Measurements from ENCODE around the gene P2RX7. TPM values are rescaled to one million over a fixed set of nuclear protein-coding genes. Genes with fewer than 3 reads are reported as not detected.
A peak's percentile ranks its signal among the peaks of the same experiment; 100 is the strongest.
"Not testable (repeated sequence)": the region's sequence is repeated elsewhere in the genome, so short reads cannot be mapped to it uniquely, and the experiment has no call there.

P2RX7 gene
- total RNA-seq, 1 experiment from 2014 or later = 0.11 TPM

- DNase-seq (ENCODE audit: low read depth) = no peak
Observed at GRCh38 chr12:121133838-121134237, 1.2 kb downstream of the P2RX7 start.

GRCh38 chr12:121135320-121135719, 2.6 kb downstream of the P2RX7 start:
- no peak for DNase-seq (ENCODE audit: low read depth)

- DNase-seq (ENCODE audit: low read depth) = no peak
Observed at GRCh38 chr12:121137512-121137911, 4.8 kb downstream of the P2RX7 start.

GRCh38 chr12:121138284-121138683, 5.6 kb downstream of the P2RX7 start:
- DNase-seq (ENCODE audit: low read depth) = no peak

- DNase-seq (ENCODE audit: low read depth) = no peak
Observed at GRCh38 chr12:121139286-121139685, 6.6 kb downstream of the P2RX7 start.

- no peak for DNase-seq (ENCODE audit: low read depth)
Observed at GRCh38 chr12:121142171-121142950, 9.7 kb downstream of the P2RX7 start.

- peak; percentile 17 for DNase-seq (ENCODE audit: low read depth)
Observed at GRCh38 chr12:121144416-121144914, 11.8 kb downstream of the P2RX7 start.

- no peak for DNase-seq (ENCODE audit: low read depth)
Observed at GRCh38 chr12:121145221-121145620, 12.5 kb downstream of the P2RX7 start.

- not testable (repeated sequence) for DNase-seq (ENCODE audit: low read depth)
Observed at GRCh38 chr12:121149289-121149688, 16.6 kb downstream of the P2RX7 start.

- DNase-seq (ENCODE audit: low read depth) = no peak
Observed at GRCh38 chr12:121154793-121155375, 22.2 kb downstream of the P2RX7 start.

GRCh38 chr12:121156365-121156764, 23.7 kb downstream of the P2RX7 start:
- no peak for DNase-seq (ENCODE audit: low read depth)

- no peak for DNase-seq (ENCODE audit: low read depth)
Observed at GRCh38 chr12:121158085-121158484, 25.4 kb downstream of the P2RX7 start.

- DNase-seq (ENCODE audit: low read depth) = not testable (repeated sequence)
Observed at GRCh38 chr12:121158728-121159351, 26.2 kb downstream of the P2RX7 start.

- DNase-seq (ENCODE audit: low read depth) = no peak
Observed at GRCh38 chr12:121159467-121160307, 27.0 kb downstream of the P2RX7 start.

- no peak for DNase-seq (ENCODE audit: low read depth)
Observed at GRCh38 chr12:121162384-121162783, 29.7 kb downstream of the P2RX7 start.

GRCh38 chr12:121162985-121163384, 30.3 kb downstream of the P2RX7 start:
- no peak for DNase-seq (ENCODE audit: low read depth)

GRCh38 chr12:121164839-121165238, 32.2 kb downstream of the P2RX7 start:
- not testable (repeated sequence) for DNase-seq (ENCODE audit: low read depth)

- peak; percentile 69 for DNase-seq (ENCODE audit: low read depth)
Observed at GRCh38 chr12:121165316-121165715, 32.6 kb downstream of the P2RX7 start.

- DNase-seq (ENCODE audit: low read depth) = no peak
Observed at GRCh38 chr12:121166356-121166755, 33.7 kb downstream of the P2RX7 start.

GRCh38 chr12:121167232-121167820, 34.6 kb downstream of the P2RX7 start:
- DNase-seq (ENCODE audit: low read depth) = no peak

GRCh38 chr12:121167951-121168350, 35.3 kb downstream of the P2RX7 start:
- DNase-seq (ENCODE audit: low read depth) = no peak

Measured in LHCN-M2 (cell line).